OCI-LY7 (cell line): ENCODE measurements around the gene RCN2. TPM values are rescaled to one million over a fixed set of nuclear protein-coding genes. Genes with fewer than 3 reads are reported as not detected.

Source experiments
- BruUV-seq: library from RNA; stranded (reverse); fragments of 400-500 nt; replicated peaks from 2 replicates; lab custom pipeline; 2021; lab: Mats Ljungman, UMichigan
- CTCF ChIA-PET: fragments of 300-600 bp; sonication (Branson Sonifier 250); formaldehyde crosslinking; loops from one replicate; lab custom pipeline; 2022; ENCODE audit warnings: antibody characterized with exemption; ENCODE audit not compliant: unreplicated experiment; lab: Charles Lee
- POLR2A ChIA-PET: fragments of 300-600 bp; sonication (Branson Sonifier 250); formaldehyde crosslinking; loops from one replicate; lab custom pipeline; 2022; ENCODE audit warnings: antibody characterized with exemption; lab: Charles Lee
- DNase-seq: peaks from one replicate; pipeline ENCODE4 v3.0.0-alpha.2; 2015; ENCODE audit warnings: low spot score
- H2AFZ ChIP-seq: fragments of 200-600 bp; sonication (generic), shearing (Covaris generic); 2 replicates; pipeline ENCODE4 v1.6.1; 2014; ENCODE audit warnings: mild to moderate bottlenecking, antibody characterized with exemption, low read length, moderate library complexity
- H3K27ac ChIP-seq: fragments of 200-600 bp; sonication (generic); 2 replicates; pipeline ENCODE4 v1.5.1; 2014; ENCODE audit warnings: mixed run types, low read depth, mild to moderate bottlenecking, moderate library complexity, low read length, inconsistent platforms; ENCODE audit not compliant: poor library complexity, severe bottlenecking
- H3K36me3 ChIP-seq: fragments of 200-600 bp; sonication (generic); 2 replicates; pipeline ENCODE4 v1.6.1; 2014; ENCODE audit warnings: mild to moderate bottlenecking, antibody characterized with exemption, low read length, moderate library complexity, mixed read lengths; ENCODE audit not compliant: insufficient read depth
- H3K4me1 ChIP-seq: fragments of 200-600 bp; sonication (generic); 2 replicates; pipeline ENCODE4 v1.5.1; 2014; ENCODE audit warnings: mild to moderate bottlenecking, low read length; ENCODE audit not compliant: insufficient read depth, poor library complexity, severe bottlenecking
- H3K4me2 ChIP-seq: fragments of 200-600 bp; sonication (generic); 2 replicates; pipeline ENCODE4 v1.6.1; 2014; ENCODE audit warnings: mild to moderate bottlenecking, low read length
- H3K4me3 ChIP-seq: fragments of 200-600 bp; sonication (generic); 2 replicates; pipeline ENCODE4 v1.5.1; 2014; ENCODE audit warnings: mild to moderate bottlenecking, low read depth, low read length; ENCODE audit not compliant: poor library complexity, severe bottlenecking
- H3K79me2 ChIP-seq: fragments of 200-600 bp; sonication (generic); 2 replicates; pipeline ENCODE4 v1.6.1; 2016; ENCODE audit warnings: low read depth, mild to moderate bottlenecking, low read length, moderate library complexity, mixed read lengths; ENCODE audit not compliant: insufficient read depth
- H3K9me2 ChIP-seq: fragments of 200-600 bp; sonication (generic); 2 replicates; pipeline ENCODE4 v1.6.1; 2016; ENCODE audit warnings: mild to moderate bottlenecking, low read length, mixed read lengths; ENCODE audit not compliant: insufficient read depth
- H3K9me3 ChIP-seq: fragments of 200-600 bp; sonication (generic); 2 replicates; pipeline ENCODE4 v1.6.1; 2014; ENCODE audit warnings: mild to moderate bottlenecking, mixed run types, low read length, mixed read lengths
- H4K20me1 ChIP-seq: fragments of 200-600 bp; sonication (generic); 2 replicates; pipeline ENCODE4 v1.6.1; 2014; ENCODE audit warnings: mild to moderate bottlenecking, antibody characterized with exemption, low read length, moderate library complexity, mixed read lengths; ENCODE audit not compliant: insufficient read depth
- CTCF ChIP-seq: fragments of 200-600 bp; sonication (generic); conservative IDR thresholded peaks from 2 replicates; pipeline ENCODE4 v1.5.1; 2014; ENCODE audit warnings: mild to moderate bottlenecking, antibody characterized with exemption, low read length, moderate library complexity, mixed read lengths
- EZH2phosphoT487 ChIP-seq: fragments of 200-600 bp; sonication (generic); IDR thresholded peaks from 2 replicates; pipeline ENCODE4 v1.6.1; 2018; ENCODE audit warnings: low read depth, borderline replicate concordance, mild to moderate bottlenecking, mixed run types, antibody characterized with exemption, low read length, moderate library complexity, mixed read lengths
- intact Hi-C: fragments of 100-400 bp; cut with micrococcal nuclease; formaldehyde crosslinking; loops from one replicate; pipeline ENCODE4 v1.10.0; 2022; ENCODE audit not compliant: unreplicated experiment
- total RNA-seq, 2 experiments: library from RNA; depleted of rRNA in 1 of 2; stranded (reverse); fragments of >200 nt in 1 of 2; shearing (Covaris generic) in 1 of 2; gene quantifications; 2 replicates each; pipeline ENCODE4 v1.2.3, GENCODE V29; 2014 to 2022

RCN2 gene
- total RNA-seq, 2 experiments from 2014 or later, result 32.8 to 39.1 TPM

DNA sequence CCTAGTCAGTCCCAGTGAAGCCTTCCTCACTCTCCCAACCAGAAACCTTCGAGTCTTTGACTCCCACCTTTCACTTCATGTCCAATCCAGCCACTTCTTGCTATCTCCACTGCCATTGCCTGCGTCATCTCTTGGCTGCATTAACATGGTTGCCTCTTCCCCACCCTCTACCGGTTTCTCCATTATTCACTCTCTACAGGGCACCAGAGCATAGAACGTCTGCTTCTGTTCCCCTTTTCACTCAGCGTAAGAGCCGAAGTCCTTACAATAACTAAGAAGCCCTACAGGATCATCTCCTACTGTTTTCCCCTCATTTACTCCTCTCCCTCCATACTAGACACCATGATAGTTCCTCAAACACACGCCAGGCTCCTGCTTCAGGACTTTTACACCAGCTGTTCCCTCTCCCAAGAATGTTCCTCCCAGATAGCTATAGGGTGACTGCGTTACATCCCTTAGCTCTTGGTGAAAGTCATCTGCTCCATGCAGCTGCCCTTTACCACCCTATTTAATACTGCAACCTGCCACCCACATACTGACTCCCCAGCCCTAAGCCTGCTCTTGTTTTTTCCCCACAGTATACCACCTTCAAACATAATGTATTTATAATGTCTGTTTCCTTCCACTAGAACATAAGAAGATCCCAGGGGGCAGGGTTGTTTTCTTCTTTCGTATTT, 30.9 kb downstream of the RCN2 start:
- BruUV-seq, result no TSS peak
- H2AFZ ChIP-seq, result no peak overlapping the region
- no peak overlapping the region for H3K27ac ChIP-seq
- POLR2A ChIA-PET, result interaction anchor here (0.6 to 2.4 kb wide), 3 partner anchors 14 to 33 kb away, joined by 3 to 6 read pairs (median 5); partner anchors contain the start of gene PSTPIP1
- H3K9me3 ChIP-seq, result no peaks in the 10 kb centered on the region
- H3K4me3 ChIP-seq, result no peak overlapping the region
- no peaks in the 10 kb centered on the region for H3K4me1 ChIP-seq
- DNase-seq, result no peak
- no peaks in the 10 kb centered on the region for H3K79me2 ChIP-seq
- CTCF ChIA-PET, result interaction anchor here (0.6 kb wide), 1 partner anchor 11 kb away, joined by 4 read pairs; no protein-coding TSS in a partner anchor
- H3K36me3 ChIP-seq, result no peaks in the 10 kb centered on the region
- intact Hi-C loops, result no loop called here
- H4K20me1 ChIP-seq, result no peaks in the 10 kb centered on the region
- H3K9me2 ChIP-seq, result no peaks in the 10 kb centered on the region
- TF ChIP-seq CTCF, result no peak
- no peak for TF ChIP-seq EZH2phosphoT487
- H3K4me2 ChIP-seq, result no peak overlapping the region

- TF ChIP-seq EZH2phosphoT487 (no peak), CTCF (no peak)
- no TSS peak for BruUV-seq
- Histone ChIP-seq H2AFZ (no peak overlapping the region), H4K20me1 (no peaks in the 10 kb centered on the region), H3K4me2 (no peak overlapping the region), H3K9me2 (no peaks in the 10 kb centered on the region), H3K79me2 (no peaks in the 10 kb centered on the region), H3K4me3 (no peak overlapping the region), H3K4me1 (no peaks in the 10 kb centered on the region), H3K36me3 (no peaks in the 10 kb centered on the region), H3K9me3 (no peaks in the 10 kb centered on the region), H3K27ac (no peak overlapping the region)
- intact Hi-C loops, result no loop called here
- ChIA-PET POLR2A (interaction anchor here (0.5 to 2.4 kb wide), 4 partner anchors 15 to 1385 kb away, joined by 4 to 5 read pairs (median 5); partner anchors contain the start of genes PSTPIP1 and PTPN9), CTCF (no interaction called here)
- DNase-seq, result no peak
Observed at GRCh38 chr15:76963596-76963995, 32.0 kb downstream of the RCN2 start.

DNA sequence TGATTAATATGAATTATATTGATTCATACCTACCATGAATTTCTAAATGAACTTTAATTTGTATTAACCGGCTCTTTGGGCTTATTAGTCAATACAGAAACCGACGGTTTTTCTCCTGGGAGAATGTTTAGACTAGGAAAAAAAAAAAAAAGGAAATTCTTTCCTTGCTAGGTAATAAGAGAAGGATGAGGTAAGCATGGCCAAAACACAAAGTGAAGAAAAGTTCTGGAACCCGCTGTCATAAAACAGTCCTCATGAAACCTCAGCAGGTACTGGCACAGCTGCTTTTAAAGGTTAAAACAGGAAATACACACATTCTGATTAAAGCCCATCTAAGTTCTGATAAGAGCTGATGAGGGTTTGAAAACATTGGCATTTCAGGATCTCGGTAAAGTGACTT, 32.6 kb downstream of the RCN2 start:
- no peak overlapping the region for H3K4me2 ChIP-seq

More for the DNA sequence above, 32.6 kb downstream of the RCN2 start:
- Histone ChIP-seq H2AFZ (no peak overlapping the region), H4K20me1 (no peaks in the 10 kb centered on the region), H3K36me3 (no peaks in the 10 kb centered on the region), H3K27ac (no peak overlapping the region), H3K9me3 (no peaks in the 10 kb centered on the region), H3K9me2 (no peaks in the 10 kb centered on the region), H3K79me2 (no peaks in the 10 kb centered on the region), H3K4me3 (no peak overlapping the region), H3K4me1 (no peaks in the 10 kb centered on the region)
- TF ChIP-seq EZH2phosphoT487 (no peak), CTCF (no peak)
- ChIA-PET POLR2A (interaction anchor here (0.5 to 1.9 kb wide), 3 partner anchors 15 to 1385 kb away, joined by 4 to 5 read pairs (median 5); partner anchors contain the start of gene PTPN9), CTCF (no interaction called here)
- intact Hi-C loops, result no loop called here
- no TSS peak for BruUV-seq
- no peak for DNase-seq
